ENCODE data around the gene ADAP2.

DNA sequence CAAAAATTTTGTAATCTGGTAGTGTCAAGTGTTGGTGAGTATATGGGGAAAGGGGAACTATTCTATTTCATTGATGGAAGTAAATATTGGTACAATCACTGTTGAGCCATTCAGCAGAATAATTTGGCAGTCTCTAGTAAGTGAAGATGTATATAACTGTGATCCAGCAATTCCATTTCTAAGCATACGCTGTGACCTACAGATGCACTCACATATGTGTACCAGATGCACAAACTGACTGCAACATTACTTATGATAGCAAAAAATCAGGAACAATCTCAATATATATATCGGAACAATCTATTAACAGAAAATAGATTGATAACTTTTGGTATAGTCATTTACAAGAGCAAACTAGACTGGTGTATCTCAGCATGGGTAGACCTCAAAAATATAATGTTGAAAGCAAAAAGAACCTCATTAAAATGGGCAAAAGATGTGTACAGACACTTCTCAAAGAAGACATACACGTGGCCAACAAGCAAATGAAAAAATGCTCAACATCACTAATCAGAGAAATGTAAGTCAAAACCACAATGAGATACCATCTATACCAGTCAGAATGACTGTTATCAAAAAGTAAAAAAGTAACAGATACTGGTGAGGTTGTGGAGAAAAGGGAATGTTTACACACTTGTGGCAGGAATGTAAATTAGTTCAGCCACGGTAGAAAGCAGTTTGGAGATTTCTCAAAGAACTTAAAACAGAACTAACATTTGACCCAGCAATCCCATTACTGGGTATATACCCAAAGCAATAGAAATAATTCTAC, 20.7 kb downstream of the ADAP2 start:
- TF ChIP-seq, protein P1, sequence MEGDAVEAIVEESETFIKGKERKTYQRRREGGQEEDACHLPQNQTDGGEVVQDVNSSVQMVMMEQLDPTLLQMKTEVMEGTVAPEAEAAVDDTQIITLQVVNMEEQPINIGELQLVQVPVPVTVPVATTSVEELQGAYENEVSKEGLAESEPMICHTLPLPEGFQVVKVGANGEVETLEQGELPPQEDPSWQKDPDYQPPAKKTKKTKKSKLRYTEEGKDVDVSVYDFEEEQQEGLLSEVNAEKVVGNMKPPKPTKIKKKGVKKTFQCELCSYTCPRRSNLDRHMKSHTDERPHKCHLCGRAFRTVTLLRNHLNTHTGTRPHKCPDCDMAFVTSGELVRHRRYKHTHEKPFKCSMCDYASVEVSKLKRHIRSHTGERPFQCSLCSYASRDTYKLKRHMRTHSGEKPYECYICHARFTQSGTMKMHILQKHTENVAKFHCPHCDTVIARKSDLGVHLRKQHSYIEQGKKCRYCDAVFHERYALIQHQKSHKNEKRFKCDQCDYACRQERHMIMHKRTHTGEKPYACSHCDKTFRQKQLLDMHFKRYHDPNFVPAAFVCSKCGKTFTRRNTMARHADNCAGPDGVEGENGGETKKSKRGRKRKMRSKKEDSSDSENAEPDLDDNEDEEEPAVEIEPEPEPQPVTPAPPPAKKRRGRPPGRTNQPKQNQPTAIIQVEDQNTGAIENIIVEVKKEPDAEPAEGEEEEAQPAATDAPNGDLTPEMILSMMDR (IDR thresholded peaks at IDR 0.05; ENCODE audit: low read length): no peak
- TF ChIP-seq EZH2 (optimal IDR thresholded peaks at IDR 0.05; ENCODE audit: low read depth, low read length): no peak

Measured in MM.1S (cell line).